Ammon's horn (tissue), 1 donor: ENCODE results near the gene CLEC1A.
A peak's percentile ranks its signal among the peaks of the same experiment; 100 is the strongest.

Experiments used
- DNase-seq: peaks from one replicate; pipeline ENCODE4 v3.0.0-alpha.2; 2016; ENCODE audit warnings: low spot score

CLEC1A gene

GRCh38 chr12:10098791-10099190 is at the start of gene CLEC1A:
Gene CLEC1A (minus strand): TSS chr12:10098985. CDS start chr12:10098922, 63 bp downstream.
- no peak for DNase-seq

GRCh38 chr12:10147714-10148403 is 49.1 kb upstream of the CLEC1A start:
- no peak for DNase-seq

GRCh38 chr12:10142976-10143589 is 44.3 kb upstream of the CLEC1A start:
- DNase-seq: no peak

- peak; percentile 85 for DNase-seq
Observed at GRCh38 chr12:10140001-10140400, 41.2 kb upstream of the CLEC1A start.

GRCh38 chr12:10136637-10137205 is 37.9 kb upstream of the CLEC1A start:
- DNase-seq: no peak

- no peak for DNase-seq
Observed at GRCh38 chr12:10135126-10135525, 36.3 kb upstream of the CLEC1A start.

- no peak for DNase-seq
Observed at GRCh38 chr12:10132850-10133370, 34.1 kb upstream of the CLEC1A start.

- DNase-seq: no peak
Observed at GRCh38 chr12:10131111-10131690, 32.4 kb upstream of the CLEC1A start.

- DNase-seq: peak; percentile 19
Observed at GRCh38 chr12:10130042-10130441, 31.3 kb upstream of the CLEC1A start, which contains the start of gene CLEC7A. Gene CLEC7A (minus strand): TSS chr12:10130199. CDS start chr12:10130082, 117 bp downstream.

- DNase-seq: peak; percentile 43
Observed at GRCh38 chr12:10128687-10129086, 29.9 kb upstream of the CLEC1A start.

GRCh38 chr12:10126413-10126812 is 27.6 kb upstream of the CLEC1A start:
- DNase-seq: no peak

- no peak for DNase-seq
Observed at GRCh38 chr12:10122689-10123088, 23.9 kb upstream of the CLEC1A start.

GRCh38 chr12:10121278-10121677 is 22.5 kb upstream of the CLEC1A start:
- peak; percentile 39 for DNase-seq

- no peak for DNase-seq
Observed at GRCh38 chr12:10119066-10119465, 20.3 kb upstream of the CLEC1A start.

- DNase-seq: no peak
Observed at GRCh38 chr12:10115890-10116289, 17.1 kb upstream of the CLEC1A start.

- DNase-seq: no peak
Observed at GRCh38 chr12:10115311-10115710, 16.5 kb upstream of the CLEC1A start.

GRCh38 chr12:10113920-10114319 is 15.1 kb upstream of the CLEC1A start:
- DNase-seq: no peak

- no peak for DNase-seq
Observed at GRCh38 chr12:10113075-10113474, 14.3 kb upstream of the CLEC1A start.

- DNase-seq: no peak
Observed at GRCh38 chr12:10111451-10111850, 12.7 kb upstream of the CLEC1A start.

GRCh38 chr12:10110256-10110844 is 11.6 kb upstream of the CLEC1A start:
- DNase-seq: no peak

- DNase-seq: peak; percentile 57
Observed at GRCh38 chr12:10102322-10102721, 3.5 kb upstream of the CLEC1A start.

GRCh38 chr12:10101648-10102220 is 2.9 kb upstream of the CLEC1A start:
- DNase-seq: no peak
